ENCODE data around the gene LASP1.

The LASP1 gene

DNA sequence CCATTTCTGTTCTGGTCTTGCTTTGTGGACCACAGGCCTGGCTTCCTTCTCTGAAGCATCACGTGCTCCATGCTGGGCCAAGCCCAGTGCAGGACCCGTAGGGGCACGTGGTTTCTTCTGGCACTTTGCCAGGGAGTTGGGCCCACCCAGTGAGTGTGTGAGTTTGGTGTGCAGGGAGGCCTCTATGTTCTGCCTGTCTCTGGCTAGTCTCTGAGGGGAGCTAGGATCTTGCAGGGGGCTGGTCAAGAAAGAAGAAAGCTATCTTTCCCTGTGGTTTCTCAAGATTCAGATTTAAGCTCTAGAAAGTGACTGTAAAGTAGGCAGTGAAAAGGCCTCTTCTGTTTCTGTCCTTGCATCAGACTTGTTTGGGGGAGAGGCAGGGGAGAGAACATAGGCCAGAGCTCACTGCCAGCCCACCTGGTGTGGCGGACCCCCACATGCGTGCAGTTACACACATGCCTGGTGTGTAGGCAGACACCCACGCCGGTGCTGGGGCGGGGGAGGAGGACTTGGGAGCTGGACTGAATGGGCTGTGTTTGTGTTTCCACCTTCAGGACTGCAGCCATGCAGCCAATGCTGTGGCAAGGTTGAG is 11.8 kb downstream of the LASP1 start:
- no peak for DNase-seq (ENCODE audit: low spot score)
- ChIA-PET POLR2A (ENCODE audit: low non-redundant PET) (interaction anchor here (0.5 kb wide), 1 partner anchor 56 kb away, joined by 7 read pairs; the partner anchor contains the start of gene CWC25), CTCF (no interaction called here)
- peak overlapping the region; percentile 98 for H3K27ac ChIP-seq
- TF ChIP-seq, protein P1, sequence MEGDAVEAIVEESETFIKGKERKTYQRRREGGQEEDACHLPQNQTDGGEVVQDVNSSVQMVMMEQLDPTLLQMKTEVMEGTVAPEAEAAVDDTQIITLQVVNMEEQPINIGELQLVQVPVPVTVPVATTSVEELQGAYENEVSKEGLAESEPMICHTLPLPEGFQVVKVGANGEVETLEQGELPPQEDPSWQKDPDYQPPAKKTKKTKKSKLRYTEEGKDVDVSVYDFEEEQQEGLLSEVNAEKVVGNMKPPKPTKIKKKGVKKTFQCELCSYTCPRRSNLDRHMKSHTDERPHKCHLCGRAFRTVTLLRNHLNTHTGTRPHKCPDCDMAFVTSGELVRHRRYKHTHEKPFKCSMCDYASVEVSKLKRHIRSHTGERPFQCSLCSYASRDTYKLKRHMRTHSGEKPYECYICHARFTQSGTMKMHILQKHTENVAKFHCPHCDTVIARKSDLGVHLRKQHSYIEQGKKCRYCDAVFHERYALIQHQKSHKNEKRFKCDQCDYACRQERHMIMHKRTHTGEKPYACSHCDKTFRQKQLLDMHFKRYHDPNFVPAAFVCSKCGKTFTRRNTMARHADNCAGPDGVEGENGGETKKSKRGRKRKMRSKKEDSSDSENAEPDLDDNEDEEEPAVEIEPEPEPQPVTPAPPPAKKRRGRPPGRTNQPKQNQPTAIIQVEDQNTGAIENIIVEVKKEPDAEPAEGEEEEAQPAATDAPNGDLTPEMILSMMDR (conservative IDR thresholded peaks at IDR 0.05; ENCODE audit: low read depth), result no peak

DNA sequence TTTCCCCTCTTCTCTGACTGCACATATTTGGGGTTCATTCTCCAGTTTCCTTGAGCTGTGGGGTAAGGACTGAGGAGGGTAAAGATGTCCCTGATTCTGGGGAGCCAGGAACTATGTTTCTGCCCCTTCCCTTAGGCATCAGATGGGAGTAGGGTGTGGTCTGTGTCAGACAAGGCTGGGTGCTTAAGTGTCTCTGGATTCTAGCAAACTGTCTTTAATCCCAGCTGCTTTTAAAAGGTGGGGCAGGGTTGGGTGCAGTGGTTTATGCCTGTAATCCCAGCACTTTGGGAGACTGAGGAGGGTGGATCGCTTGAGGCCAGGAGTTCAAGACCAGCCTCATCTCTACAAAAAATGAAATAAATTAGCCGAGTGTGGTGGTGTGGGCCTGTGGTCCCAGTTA is 13.0 kb downstream of the LASP1 start:
- POLR2A ChIA-PET (ENCODE audit: low non-redundant PET), result no interaction called here
- CTCF ChIA-PET, result no interaction called here
- no peak for DNase-seq (ENCODE audit: low spot score)
- peak overlapping the region; percentile 98 for H3K27ac ChIP-seq
- TF ChIP-seq, protein P1 (conservative IDR thresholded peaks at IDR 0.05; ENCODE audit: low read depth), result no peak

DNA sequence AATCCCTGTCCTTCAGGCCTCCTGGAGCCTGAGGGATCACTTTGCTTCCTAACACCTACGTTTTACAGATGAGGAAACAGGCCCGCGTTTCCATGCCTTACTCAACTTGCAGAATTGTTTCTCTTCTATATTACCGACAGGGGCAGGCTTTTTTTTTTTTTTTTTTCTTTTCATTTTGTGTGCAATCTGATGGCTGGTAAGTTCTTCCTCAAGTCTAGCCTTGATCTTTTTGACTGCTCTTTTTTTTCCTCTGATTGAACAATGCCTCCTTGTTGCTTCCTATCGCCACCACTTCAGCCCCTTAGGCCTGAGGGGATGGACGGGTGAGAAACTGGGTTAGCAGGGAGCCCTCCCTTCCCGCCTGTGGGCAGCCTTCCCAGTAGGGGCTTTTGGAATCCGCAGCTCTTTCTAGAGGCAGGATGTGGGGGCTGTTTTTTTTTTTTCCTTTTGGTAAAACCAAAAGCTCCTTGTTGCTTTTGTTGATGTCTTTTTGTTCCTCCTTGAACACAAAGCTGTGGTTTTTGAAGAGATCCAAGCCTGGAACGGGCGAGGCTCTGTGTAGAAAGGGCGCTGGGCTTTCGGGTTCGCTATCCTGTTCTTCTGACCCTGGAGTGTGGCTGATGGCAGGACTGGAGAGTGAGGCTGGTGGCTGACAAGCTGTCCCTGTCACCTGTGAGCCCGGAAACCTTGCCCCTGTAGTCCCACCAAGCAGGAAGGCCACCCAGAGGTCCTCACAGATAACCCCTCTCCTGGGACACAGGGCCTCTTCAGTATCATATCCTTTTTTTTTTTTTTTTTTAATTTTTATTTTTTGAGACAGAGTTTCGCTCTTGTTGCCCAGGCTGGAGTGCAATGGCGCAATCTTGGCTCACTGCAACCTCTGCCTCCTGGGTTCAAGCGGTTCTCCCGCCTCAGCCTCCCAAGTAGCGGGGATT is 14.0 kb downstream of the LASP1 start:
- ChIA-PET CTCF (no interaction called here), POLR2A (ENCODE audit: low non-redundant PET) (interaction anchor here (0.6 kb wide), 2 partner anchors 35 to 57 kb away, joined by 3 read pairs; no protein-coding TSS in a partner anchor)
- H3K27ac ChIP-seq, result peak overlapping the region; percentile 98
- no peak for DNase-seq (ENCODE audit: low spot score)
- TF ChIP-seq, protein P1 (conservative IDR thresholded peaks at IDR 0.05; ENCODE audit: low read depth), result no peak

DNA sequence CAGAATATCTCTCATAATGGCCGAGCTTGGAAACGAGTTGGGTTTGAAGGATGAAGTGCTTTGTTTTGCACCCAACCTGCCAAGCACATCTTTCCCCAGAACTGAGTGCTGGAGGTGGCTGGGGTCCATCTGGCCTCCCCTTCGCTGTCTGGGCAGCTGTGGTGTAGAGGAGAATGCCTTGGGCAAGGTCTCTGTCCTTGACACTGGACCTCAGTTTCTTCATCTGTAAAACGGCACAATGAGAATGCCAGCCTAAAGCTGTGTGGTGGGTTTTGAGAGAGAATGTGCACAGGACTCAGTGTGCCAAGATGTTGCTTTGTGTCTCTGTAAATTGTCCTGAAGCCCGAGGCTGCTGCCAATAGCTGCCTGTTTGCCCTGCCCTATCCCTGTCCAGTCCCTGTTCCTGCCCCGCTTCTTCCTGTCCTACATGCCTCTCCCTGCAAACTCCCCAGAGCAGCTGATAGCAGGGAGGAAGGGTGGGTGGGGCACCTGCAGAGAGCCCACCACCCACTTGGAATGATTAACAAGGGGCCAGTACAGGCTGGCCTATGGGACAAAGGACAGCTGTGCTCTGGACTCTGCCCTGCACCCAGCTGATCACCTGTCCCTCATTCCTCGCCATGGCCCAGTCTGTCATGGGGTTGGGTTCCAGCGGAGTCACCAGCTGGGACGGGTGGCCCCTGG is 15.3 kb downstream of the LASP1 start:
- CTCF ChIA-PET, result interaction anchor here (0.7 kb wide), 1 partner anchor 1131 kb away, joined by 4 read pairs; no protein-coding TSS in a partner anchor
- TF ChIP-seq, protein P1 (conservative IDR thresholded peaks at IDR 0.05; ENCODE audit: low read depth), result no peak
- DNase-seq (ENCODE audit: low spot score), result no peak
- POLR2A ChIA-PET (ENCODE audit: low non-redundant PET), result no interaction called here
- H3K27ac ChIP-seq, result peak overlapping the region; percentile 98

DNA sequence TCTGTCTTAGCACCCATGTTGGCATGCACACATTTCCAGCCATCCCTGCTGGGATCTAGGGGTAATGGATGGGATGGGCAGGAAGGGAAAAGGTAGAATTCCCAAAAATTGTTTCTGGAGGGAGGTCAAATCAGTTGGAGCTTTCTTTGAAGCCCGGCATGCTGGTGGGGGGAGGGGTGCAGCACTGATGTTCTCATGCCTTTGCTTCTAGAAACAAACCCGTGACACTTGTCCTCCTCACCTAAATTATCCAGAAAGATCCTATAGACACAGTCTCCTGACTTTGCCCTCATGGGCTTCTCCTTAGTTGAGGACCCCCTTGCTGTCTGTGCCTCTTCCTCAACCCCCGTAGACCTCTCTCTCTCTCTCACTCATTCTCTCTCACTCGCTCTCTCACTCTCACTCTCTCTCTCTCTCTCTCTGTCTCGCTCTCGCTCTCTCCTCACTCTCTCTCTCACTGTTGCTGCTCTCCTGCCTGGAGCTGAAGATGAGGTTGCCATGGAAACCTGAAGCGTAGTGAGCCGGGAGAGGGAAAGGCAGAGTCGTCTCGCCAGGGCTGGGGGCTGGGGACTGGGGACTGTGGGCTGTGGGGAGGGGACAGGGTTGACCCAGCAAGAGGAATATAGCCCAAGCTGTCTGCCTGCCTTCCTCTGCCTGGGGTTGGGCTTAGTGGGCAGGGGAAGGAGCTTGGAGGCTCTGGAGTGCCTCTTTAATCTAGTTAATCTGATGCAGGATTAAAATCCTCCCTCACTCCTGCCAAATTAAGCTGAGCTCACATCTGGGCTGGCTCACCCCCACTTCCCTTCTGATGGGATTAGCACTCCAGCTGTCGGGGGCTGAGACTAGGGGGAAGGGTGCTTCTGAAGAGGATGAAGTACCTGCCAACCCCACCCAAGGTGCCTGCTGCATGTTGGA is 16.1 kb downstream of the LASP1 start:
- no peak for DNase-seq (ENCODE audit: low spot score)
- H3K27ac ChIP-seq, result peak overlapping the region; percentile 98
- ChIA-PET CTCF (no interaction called here), POLR2A (ENCODE audit: low non-redundant PET) (no interaction called here)
- TF ChIP-seq, protein P1 (conservative IDR thresholded peaks at IDR 0.05; ENCODE audit: low read depth), result no peak

All from RWPE1 (cell line).